ENCODE measurements around the gene EHD4.

Gene EHD4

GRCh38 chr15:41926185-41927056 lies 45.9 kb downstream of the EHD4 start:
- Histone ChIP-seq H2AFZ (ENCODE audit: low read depth) (no peak overlapping the region), H3K36me3 (ENCODE audit: insufficient read depth) (no peaks in the 10 kb centered on the region), H4K20me1 (ENCODE audit: insufficient read depth) (no peaks in the 10 kb centered on the region), H3K4me2 (no peak overlapping the region), H3K27ac (no peak overlapping the region), H3K9ac (no peak overlapping the region), H3K4me1 (ENCODE audit: low read depth, poor library complexity, severe bottlenecking) (peaks cover 23% of the 10 kb centered on the region), H3K79me2 (ENCODE audit: insufficient read depth, low read depth) (no peaks in the 10 kb centered on the region), H3K27me3 (ENCODE audit: insufficient read depth, low read depth) (no peaks in the 10 kb centered on the region), H3K4me3 (IDR thresholded peaks at IDR 0.05; ENCODE audit: insufficient read depth, low read depth, low read length) (no peak overlapping the region)
- TF ChIP-seq CTCF (conservative IDR thresholded peaks at IDR 0.05; ENCODE audit: low read depth, low read length), result no peak

- Histone ChIP-seq H3K27ac (no peak overlapping the region), H3K9ac (no peak overlapping the region), H3K27me3 (ENCODE audit: insufficient read depth, low read depth) (no peaks in the 10 kb centered on the region), H3K79me2 (ENCODE audit: insufficient read depth, low read depth) (no peaks in the 10 kb centered on the region), H4K20me1 (ENCODE audit: insufficient read depth) (no peaks in the 10 kb centered on the region), H3K4me3 (IDR thresholded peaks at IDR 0.05; ENCODE audit: insufficient read depth, low read depth, low read length) (no peak overlapping the region), H2AFZ (ENCODE audit: low read depth) (no peak overlapping the region), H3K36me3 (ENCODE audit: insufficient read depth) (no peaks in the 10 kb centered on the region), H3K4me2 (no peak overlapping the region), H3K4me1 (ENCODE audit: low read depth, poor library complexity, severe bottlenecking) (peaks cover 13% of the 10 kb centered on the region)
- TF ChIP-seq CTCF (conservative IDR thresholded peaks at IDR 0.05; ENCODE audit: low read depth, low read length), result no peak
Measured at GRCh38 chr15:41925086-41925608, 47.2 kb downstream of the EHD4 start.

- no peak overlapping the region for H3K27ac ChIP-seq
- no peak overlapping the region for H3K4me2 ChIP-seq
- H3K9ac ChIP-seq, result no peak overlapping the region
- no peaks in the 10 kb centered on the region for H4K20me1 ChIP-seq (ENCODE audit: insufficient read depth)
- H3K27me3 ChIP-seq (ENCODE audit: insufficient read depth, low read depth), result no peaks in the 10 kb centered on the region
- no peak overlapping the region for H3K4me3 ChIP-seq (IDR thresholded peaks at IDR 0.05; ENCODE audit: insufficient read depth, low read depth, low read length)
- H2AFZ ChIP-seq (ENCODE audit: low read depth), result no peak overlapping the region
- H3K4me1 ChIP-seq (ENCODE audit: low read depth, poor library complexity, severe bottlenecking), result no peaks in the 10 kb centered on the region
- no peaks in the 10 kb centered on the region for H3K79me2 ChIP-seq (ENCODE audit: insufficient read depth, low read depth)
- no peak for TF ChIP-seq CTCF (conservative IDR thresholded peaks at IDR 0.05; ENCODE audit: low read depth, low read length)
- H3K36me3 ChIP-seq (ENCODE audit: insufficient read depth), result no peaks in the 10 kb centered on the region
Measured at GRCh38 chr15:41923401-41923997, 48.9 kb downstream of the EHD4 start.

GRCh38 chr15:41922353-41922752 lies 50.0 kb downstream of the EHD4 start:
- Histone ChIP-seq H4K20me1 (ENCODE audit: insufficient read depth) (no peaks in the 10 kb centered on the region), H3K36me3 (ENCODE audit: insufficient read depth) (no peaks in the 10 kb centered on the region), H3K27me3 (ENCODE audit: insufficient read depth, low read depth) (no peaks in the 10 kb centered on the region), H3K4me1 (ENCODE audit: low read depth, poor library complexity, severe bottlenecking) (no peaks in the 10 kb centered on the region), H3K4me3 (IDR thresholded peaks at IDR 0.05; ENCODE audit: insufficient read depth, low read depth, low read length) (no peak overlapping the region), H3K4me2 (no peak overlapping the region), H3K27ac (no peak overlapping the region), H3K9ac (no peak overlapping the region), H2AFZ (ENCODE audit: low read depth) (no peak overlapping the region), H3K79me2 (ENCODE audit: insufficient read depth, low read depth) (no peaks in the 10 kb centered on the region)
- TF ChIP-seq CTCF (conservative IDR thresholded peaks at IDR 0.05; ENCODE audit: low read depth, low read length), result no peak

Measured in KMS-11 (cell line).